Tibial nerve (tissue), 3 donors: Measurements from ENCODE around the gene SUPT3H.

Source experiments
- POLR2A ChIP-seq, 2 donors: fragments of 450-650 bp; IDR thresholded peaks; one replicate each; pipeline ENCODE4 v1.6.1; 2017; ENCODE audit warnings: antibody characterized with exemption in 2 of 2, mild to moderate bottlenecking in 2 of 2, moderate library complexity in 2 of 2
- TF ChIP-seq, protein P1 (sequence below), 5 experiments: fragments of 200-600 bp in 3 of 5; fragments of 450-650 bp in 2 of 5; sonication (generic) in 3 of 5; IDR thresholded peaks; one replicate each; pipeline ENCODE4 v1.5.1; 2016 to 2019; ENCODE audit warnings: antibody characterized with exemption in 5 of 5, mild to moderate bottlenecking in 3 of 5, moderate library complexity in 2 of 5

GRCh38 chr6:44805238-44805846 is 572.4 kb downstream of the SUPT3H start:
- TF ChIP-seq, protein P1, sequence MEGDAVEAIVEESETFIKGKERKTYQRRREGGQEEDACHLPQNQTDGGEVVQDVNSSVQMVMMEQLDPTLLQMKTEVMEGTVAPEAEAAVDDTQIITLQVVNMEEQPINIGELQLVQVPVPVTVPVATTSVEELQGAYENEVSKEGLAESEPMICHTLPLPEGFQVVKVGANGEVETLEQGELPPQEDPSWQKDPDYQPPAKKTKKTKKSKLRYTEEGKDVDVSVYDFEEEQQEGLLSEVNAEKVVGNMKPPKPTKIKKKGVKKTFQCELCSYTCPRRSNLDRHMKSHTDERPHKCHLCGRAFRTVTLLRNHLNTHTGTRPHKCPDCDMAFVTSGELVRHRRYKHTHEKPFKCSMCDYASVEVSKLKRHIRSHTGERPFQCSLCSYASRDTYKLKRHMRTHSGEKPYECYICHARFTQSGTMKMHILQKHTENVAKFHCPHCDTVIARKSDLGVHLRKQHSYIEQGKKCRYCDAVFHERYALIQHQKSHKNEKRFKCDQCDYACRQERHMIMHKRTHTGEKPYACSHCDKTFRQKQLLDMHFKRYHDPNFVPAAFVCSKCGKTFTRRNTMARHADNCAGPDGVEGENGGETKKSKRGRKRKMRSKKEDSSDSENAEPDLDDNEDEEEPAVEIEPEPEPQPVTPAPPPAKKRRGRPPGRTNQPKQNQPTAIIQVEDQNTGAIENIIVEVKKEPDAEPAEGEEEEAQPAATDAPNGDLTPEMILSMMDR (IDR thresholded peaks at IDR 0.05): no peak
- no peak for TF ChIP-seq POLR2A (IDR thresholded peaks at IDR 0.05)
